Glomerular endothelial cell (primary cell): ENCODE data around the gene MYO1H. TPM values are rescaled to one million over a fixed set of nuclear protein-coding genes. Genes with fewer than 3 reads are reported as not detected.
"Not testable (repeated sequence)": the region's sequence is repeated elsewhere in the genome, so short reads cannot be mapped to it uniquely, and the experiment has no call there.

Experiments used
- DNase-seq: peaks from one replicate; pipeline ENCODE4 v3.0.0-alpha.2; 2011; ENCODE audit warnings: low read depth, low spot score; ENCODE audit errors: extremely low read depth
- total RNA-seq: library from RNA; depleted of rRNA; stranded (reverse); fragments of >200 nt; gene quantifications from 2 replicates; pipeline ENCODE4 v1.2.3, GENCODE V29; 2015

The MYO1H gene
- total RNA-seq, 1 donor from 2014 or later, result not detected

DNA sequence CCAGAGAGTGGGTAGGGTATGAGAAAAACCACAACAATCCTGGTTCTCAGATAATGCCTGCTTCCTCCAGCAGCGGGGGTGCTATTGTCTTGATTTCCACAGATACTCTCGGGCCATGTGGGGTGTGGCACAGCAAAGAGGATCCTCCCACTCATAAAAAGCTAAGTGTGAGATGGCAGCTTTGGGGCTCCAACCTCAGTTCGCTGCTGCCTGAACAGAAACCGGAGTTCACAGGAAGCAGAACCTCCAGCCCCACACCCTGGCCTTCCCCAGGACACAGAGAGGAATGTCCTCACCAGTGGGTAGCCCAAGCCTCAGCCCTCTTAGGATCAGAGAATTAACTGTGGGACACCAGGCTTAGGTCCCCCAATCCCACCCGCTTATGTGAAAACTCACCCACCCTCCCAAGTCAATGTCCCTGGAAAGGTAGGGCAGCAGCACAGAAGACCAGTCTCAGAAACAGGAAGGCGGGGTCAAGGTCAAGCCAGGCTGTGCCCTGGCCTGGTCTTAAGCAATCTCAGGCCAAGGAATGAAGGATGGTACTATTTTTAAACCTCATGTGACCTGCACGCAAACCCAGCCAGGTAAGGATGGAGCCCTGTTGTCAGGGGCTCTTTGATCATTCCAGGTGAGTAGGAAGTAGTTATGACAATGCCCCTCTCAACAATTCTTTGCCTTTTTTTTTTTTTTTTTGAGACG, 120.4 kb downstream of the MYO1H start:
- DNase-seq, result no peak

DNA sequence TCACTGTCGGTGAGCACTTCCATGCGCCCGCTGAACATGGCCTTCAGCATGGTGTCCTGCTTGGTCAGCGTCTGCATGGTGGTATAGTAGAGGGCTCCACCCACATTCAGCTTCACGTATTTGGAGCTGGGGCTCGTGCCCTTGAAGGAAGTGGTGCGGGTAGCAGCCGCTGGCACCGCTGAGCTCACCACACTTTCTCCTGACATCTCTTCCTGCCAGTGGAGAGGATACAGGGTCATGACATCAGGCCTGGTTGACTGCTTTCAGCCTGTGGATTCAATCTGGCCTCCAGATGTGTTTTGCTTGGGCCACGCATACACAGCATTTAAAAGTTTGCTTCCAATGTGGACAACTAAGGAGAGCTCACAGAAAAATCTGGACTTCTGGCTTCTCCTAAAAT, 121.8 kb downstream of the MYO1H start:
- DNase-seq, result no peak

DNA sequence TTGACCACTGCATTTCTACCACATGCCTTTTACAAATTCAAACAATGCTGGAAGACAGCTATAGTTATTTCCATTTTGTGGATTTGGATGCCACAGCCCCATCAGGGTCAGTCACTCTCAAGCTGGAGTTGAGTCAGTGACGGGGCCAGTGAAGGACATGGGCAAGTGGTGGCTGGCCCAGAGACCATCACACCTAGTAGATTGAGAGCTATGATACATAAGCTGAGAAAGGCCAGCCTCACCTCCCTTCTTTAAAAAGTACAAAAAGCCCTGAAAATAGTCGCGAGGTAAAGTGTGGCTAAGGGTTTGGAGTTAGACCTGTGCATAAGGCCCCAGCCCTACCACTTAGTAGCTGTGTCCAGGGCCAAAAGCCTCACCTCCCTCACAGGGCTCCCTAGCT, 125.3 kb downstream of the MYO1H start:
- no peak for DNase-seq

DNA sequence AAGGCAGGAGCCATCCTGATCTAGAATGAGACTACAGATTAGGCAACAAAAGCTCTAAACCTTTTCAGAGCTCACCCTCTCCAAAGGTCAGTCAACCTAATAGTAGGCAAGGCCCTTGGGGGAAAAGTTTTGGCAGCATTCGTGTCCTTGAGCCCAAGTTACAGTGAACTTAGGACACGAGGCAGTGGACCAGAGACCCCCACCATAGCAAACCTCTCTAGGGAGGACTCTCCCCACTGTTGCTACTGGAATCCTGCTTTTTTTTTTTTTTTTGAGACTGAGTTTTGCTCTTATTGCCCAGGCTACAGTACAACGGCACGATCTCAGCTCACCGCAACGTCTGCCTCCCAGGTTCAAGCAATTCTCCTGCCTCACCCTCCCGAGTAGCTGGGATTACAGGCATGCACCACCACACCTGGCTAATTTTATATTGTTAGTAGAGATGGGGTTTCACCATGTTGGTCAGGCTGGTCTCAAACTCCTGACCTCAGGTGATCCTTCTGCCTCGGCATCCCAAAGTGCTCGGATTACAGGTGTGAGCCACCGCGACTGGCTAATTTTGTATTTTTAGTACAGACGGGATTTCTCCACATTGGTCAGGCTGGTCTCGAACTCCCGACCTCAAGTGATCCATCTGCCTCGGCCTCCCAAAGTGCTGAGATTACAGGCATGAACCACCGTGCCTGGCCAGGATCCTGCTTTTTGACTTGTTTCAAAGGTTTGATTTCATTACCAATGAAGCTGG, 126.0 kb downstream of the MYO1H start:
- not testable (repeated sequence) for DNase-seq

DNA sequence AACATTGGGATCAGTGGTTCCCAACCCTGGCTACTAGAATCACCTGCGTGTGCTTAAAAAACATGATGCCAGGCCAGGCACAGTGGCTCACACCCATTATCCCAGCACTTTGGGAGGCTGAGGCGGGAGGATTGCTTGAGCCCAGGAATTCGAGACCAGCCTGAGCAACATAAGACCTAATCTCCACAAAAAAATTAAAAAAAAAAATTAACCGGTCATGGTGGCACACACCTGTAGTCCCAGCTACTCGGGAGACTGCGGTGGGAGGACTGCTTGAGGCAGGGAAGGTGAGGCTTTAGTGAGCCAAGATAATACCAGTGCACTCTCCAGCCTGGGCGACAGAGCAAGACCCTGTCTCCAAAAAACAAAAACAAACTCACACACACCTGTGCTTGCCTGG, 127.4 kb downstream of the MYO1H start:
- DNase-seq, result no peak

DNA sequence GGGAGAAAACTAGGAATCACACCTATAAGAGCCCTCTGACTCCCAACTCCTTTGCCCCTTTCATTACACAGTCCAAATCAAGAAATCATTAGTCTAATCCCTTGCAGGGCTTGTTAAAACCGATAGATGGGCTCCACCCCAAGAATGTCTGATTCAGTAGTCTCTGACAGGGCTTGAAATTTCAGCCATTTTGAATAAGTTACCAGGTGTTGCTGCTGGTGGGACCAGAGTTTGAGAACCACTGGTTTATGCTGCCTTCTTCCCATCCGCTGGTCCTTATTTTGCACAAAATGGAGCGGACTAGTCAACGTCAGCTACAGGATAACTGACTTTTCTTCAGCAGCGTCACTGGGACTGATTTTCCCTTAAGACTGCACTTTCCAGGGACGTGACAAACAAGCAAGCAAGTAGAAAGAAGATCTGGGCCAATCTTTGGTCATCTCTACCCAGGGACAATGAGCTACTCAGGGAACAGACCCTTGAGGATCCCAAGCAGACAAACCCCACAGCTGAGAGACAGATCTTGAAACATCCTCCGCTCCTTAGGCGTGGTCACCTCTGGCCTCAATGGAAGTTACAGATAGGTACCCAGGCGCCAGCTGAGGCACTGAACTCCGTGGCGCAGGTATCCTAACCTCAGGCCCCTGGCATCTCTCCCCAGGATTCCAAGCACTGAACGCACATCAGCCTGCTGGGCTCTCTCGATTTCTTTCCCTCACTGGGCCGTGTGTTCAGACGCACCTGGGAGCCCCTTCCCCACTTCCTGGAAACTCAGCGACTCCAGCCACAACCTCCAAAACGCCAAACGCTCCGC, 128.5 kb downstream of the MYO1H start:
- no peak for DNase-seq

DNA sequence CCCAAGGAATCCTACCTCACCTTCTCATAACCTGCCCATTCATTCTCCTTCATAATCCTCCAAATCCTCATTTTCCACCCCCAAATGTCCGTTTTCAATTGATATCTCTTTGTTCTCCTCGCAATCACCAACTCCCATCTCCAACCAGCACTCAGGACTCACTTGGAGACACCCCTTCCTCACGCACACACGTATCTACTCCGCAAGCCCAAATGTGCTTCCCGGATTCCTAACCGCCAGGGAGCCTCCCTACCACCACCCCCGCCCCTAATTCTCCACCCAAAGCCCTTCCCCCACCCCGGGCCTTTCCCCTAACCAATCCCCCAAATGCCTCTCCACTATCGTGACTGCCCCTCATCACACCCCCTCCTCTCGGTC, 129.1 kb downstream of the MYO1H start:
- DNase-seq, result no peak

DNA sequence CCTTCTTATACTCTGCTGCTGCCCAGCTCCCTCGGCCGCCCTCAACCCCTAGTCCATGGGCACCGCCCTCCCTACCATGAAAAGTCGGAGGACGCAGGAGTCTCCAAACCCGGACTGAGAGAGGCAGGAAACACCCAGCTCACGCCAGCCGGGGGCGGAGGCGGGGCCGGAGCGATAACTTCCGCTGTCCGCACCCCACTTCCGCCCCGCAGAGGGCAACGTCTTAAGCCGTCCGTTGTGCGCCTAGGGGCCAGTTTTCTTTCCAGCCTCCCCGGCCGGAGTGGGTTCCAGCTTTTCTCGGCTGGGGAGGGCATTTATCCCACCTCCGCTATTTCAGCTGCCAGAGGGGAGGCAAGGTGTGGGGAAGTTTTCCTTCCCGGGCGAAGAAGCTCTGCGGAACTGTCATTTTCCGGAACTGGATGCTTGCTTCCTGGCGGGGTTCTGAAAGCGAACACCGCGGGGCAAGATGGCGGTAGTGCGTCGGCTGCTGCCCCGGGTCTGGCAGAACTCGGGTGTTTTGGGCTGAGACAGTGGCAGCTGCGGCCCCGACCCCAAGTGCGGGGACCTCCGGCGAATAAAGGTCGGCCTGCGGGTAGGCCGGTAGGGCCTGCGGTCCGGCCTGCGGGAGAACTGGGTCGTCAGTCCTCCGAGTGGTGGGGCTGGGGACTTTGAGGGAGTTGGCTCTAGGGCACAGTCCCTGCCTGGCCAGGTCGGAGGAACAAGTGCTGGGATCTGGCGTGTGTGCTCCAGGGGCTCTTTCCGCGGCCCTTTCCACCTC, 129.7 kb downstream of the MYO1H start, which contains the start of the genes KCTD10 and UBE3B:
Gene KCTD10 (minus strand): TSS at position 116 of the 778 bp plus-strand sequence. CDS start 38 bp downstream, at position 78.
Gene UBE3B (plus strand): TSS at position 450 of the 778 bp plus-strand sequence. CDS start 5,918 bp downstream, outside the sequence.
- DNase-seq, result no peak

DNA sequence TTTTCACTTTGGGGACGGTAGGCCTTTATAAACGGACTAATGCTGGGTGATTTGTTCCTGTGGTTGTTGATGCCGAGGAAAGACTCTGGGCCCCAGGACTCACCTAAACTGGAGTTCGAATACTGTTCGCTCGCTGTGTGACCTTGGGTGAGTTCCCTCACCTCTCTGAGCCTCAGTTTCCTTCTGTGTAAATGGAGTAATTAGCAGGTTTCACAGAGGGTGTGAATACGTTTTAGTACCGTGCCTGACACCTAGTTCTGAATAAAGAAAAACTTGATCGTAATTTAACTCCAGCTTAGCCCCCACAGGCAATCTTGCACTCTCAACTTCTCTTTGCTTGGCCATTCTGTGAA, 130.2 kb downstream of the MYO1H start:
- no peak for DNase-seq

DNA sequence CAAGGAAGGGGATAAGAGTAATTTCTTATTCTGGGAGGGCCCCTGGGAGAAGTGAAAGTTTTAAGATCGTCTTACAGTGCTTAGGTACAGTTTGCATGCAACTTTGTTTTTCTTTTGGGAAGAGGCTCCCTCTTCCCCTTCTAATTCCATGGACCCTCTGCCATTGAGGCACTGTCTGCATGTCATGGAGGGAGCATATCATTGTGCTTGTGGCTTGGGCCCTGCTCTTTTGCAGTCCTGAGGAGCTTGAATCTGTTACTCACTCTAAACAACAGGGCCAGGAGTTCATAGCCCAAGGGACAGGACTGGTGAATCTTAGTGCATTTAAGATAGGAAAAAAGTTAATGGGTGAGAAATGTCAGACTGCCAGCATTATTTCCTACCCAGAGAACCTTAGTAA, 132.1 kb downstream of the MYO1H start:
- no peak for DNase-seq

DNA sequence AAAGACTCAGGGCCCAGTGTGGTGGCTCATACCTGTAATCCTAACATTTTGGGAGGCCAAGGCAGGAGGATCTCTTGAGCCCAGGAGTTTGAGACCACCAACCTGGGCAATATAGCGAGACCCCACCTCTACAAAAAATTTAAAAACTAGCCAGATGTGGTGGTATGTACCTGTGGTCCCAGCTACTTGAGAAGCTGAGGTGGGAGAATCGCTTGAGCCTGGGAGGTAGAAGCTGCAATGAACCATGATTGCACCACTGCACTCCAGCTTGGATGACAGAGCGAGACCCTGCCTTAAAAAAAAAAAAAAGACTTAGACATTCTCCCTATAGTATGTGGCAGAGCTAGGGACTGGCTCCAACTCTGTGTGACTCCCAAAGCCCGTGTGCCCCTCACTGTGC, 132.7 kb downstream of the MYO1H start:
- no peak for DNase-seq

DNA sequence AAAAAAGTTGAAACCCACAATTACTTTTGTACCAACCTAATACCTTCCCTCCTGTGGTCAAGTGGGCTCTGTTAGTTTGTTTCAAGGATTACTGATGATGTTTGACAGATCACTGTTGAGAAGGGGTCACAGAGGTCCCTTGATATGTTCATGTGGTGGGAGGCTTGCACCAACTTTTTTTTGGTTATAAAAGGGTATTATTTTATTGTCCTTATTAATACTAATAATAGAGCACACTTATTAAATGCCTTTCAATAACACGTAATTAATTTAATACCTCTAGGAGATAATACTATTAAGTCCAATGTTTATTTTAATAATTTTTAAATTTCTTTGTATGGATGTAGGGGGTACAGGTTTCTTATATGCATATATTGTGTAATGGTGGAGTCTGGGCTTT, 134.2 kb downstream of the MYO1H start:
- DNase-seq, result no peak

DNA sequence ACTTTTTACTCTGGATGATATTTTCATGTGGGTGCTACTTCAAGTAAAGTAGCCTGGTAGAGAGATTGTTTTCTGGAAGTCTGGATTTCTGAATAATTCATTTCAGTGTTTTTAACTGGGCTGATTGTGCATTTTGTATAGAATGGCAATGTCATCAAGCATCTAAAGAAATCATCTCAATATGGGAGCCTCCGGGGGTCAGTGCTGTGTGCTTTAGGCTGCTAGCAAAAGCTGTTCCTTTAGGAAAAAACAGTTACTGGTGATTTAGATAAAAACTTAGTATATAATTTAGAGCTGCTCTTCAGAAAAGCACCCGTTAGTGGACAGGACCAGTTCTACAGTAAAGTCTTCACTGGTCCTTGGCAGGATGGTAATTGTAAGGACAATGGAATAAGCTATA, 134.8 kb downstream of the MYO1H start:
- DNase-seq, result no peak

DNA sequence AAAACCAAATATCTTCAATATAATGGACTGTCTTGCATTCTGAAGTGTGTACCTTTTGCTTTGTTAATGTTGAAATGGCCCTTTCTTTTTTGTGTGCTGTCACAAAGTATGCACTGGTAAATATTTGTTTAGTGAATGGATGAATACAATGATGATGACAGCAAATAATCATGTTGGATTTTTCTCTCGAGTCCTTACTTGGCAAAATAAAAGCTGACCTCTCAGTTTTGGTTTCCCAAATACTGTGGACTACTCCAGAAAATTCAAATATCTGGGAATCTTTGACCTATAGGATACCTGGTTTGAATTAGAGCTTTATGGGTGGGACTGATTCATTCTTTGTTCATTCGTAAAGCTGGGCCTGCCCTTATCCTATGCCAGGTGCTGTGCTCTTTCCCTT, 135.2 kb downstream of the MYO1H start:
- no peak for DNase-seq

DNA sequence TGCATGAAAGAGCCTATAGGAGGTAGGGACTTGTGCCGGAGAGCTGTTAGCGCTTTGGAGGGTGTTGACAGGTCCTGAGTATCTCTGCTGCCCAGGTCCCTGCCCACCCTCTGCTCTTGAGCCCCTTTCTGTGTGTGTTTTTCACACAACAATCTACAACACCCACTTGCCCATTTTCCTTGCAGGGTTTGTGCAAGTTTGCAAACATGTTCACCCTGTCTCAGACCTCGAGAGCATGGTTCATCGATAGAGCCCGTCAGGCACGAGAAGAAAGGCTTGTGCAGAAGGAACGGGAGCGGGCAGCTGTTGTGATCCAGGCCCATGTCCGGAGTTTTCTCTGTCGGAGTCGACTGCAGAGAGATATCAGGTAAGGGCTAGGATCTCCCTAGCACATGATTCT, 135.6 kb downstream of the MYO1H start:
- no peak for DNase-seq

DNA sequence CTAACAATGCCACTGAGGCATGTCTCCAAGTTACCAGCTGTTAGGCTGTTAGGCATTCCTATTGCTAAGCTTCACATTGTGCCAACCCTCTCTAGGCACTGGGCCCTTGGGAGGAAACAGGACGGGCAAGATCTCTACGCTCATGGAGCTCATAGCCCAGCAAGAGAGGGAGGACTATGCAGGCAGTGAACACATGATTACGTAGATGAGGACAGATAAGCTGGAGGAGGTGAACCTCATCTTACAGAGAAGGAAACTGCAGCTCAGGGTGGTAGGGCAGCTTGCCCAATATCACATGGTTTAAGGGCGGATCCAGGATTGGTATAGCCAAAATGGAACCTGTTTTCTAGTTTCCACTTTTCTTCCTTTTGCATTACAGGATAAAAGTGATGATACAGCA, 137.5 kb downstream of the MYO1H start:
- DNase-seq, result no peak

DNA sequence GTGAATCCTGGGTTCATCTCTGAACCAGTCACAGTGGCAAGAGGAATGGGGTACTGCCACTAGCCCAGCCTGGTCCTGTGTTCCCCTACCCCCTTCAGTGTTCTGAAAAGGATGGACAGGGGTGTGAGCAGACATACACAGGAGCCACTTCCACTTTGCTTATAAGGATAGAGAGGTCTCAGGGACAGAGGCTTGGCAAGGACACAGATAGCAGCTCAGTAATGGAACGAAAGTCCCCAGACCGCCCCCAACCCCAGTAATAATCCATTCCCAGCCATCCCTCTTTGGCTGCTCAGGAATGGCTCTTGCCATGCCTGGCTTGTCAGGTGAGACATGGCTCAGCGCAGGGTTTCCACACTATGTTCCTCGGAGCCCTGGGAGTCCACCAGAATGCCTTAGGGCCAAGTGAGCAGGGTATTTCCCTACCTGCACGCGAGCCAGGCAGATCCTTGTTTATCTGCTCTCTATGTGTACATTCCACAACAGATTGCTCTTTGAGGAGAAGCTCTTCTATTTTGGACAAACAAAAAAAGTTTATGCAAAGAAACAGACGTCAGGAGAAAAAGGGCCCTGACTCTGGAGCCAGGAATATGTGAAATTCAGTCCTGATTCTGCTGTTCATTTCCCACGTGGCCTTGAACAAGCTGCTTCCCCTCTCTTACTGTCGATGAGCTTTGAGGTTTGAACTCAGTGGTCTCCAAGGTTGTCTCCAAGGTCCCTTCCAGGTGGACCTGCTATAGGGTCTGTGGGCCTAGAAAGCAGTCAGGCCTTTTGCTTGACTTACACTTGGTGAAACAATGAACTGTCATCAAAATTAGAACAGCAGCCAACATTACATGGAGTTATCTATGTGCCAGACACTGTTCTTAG, 139.7 kb downstream of the MYO1H start:
- DNase-seq, result no peak

DNA sequence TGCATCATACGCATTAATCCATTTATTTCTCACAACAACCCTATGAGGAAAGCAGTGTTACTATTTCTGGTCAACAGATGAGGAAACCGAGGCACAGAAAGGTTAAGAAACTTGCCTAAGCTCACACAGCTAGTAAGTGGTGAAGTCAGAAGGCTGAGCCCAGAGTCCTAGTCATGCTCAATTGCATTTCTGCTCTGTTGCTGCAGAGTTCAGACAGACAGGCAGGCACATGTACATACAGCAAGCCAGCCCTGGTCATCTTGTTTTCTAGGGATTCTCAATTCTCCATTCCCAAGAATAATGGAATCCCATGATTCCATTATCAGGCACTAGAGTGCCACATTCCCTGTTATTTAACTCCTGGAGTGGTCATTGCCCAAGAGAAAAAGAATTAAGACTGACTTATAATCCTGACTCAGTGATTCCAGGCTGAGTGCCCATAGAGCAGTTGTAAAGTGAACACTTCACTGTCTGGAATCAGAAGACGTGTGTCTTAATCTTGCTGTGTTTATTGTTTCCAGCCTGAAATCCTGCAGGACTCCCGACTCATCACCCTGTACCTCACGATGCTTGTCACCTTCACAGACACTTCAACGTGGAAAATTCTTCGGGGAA, 140.5 kb downstream of the MYO1H start:
- no peak for DNase-seq
